HG03135 (cell line): ENCODE results near the gene GP1BB.

Experiments
- ATAC-seq: cut with Tn5 transposase; IDR thresholded peaks from one replicate; pipeline ENCODE4 v1.9.1; 2021; ENCODE audit warnings: mild to moderate bottlenecking, moderate library complexity; ENCODE audit not compliant: unreplicated experiment

Gene GP1BB

DNA sequence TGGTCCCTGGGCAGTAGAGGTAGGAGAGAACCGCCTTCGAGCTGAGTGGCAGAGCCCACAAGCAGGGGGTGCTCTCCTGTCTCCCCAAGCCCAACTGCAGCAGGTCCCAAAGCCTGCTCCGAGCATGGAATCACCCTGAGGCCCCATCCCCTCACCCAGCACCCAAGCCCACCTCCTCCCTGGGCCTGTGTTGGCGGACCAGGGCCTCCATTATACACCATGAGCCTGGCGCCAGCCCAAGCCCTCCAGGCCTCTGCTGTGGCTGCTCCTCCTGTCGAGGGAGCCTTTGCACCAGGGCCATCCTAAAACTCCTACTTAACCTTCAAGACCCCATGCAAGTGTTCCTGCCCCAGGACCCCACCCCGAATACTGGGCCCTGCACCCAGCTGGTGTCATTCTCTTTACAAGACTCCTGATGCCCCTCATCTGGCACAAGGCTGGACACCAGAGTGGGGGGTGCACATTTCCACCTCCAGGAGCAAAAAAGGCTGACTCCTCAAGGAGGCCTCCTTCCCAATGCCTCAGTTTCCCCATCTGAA lies 16.6 kb downstream of the GP1BB start:
- ATAC-seq, result no peak

DNA sequence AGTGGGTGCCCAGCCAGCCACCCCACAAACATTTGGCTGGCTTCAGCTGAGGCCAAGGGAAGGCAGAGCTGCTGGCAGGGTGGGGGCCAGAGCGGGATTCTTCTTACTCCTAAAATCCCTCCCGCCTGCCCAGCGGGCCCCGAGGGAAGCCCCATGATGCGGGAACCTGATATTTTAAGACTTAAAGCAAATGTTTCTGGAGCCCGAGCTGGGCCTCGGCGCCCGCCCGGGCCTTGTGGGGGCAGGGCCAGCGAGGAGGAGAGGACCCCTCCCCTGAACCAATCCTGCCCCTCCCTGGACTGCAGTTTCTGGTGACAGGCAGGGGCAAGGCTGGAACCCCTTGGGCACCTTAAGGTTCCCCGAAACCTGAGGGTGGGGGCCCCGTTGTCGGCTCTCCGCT lies 17.2 kb downstream of the GP1BB start:
- ATAC-seq, result no peak

DNA sequence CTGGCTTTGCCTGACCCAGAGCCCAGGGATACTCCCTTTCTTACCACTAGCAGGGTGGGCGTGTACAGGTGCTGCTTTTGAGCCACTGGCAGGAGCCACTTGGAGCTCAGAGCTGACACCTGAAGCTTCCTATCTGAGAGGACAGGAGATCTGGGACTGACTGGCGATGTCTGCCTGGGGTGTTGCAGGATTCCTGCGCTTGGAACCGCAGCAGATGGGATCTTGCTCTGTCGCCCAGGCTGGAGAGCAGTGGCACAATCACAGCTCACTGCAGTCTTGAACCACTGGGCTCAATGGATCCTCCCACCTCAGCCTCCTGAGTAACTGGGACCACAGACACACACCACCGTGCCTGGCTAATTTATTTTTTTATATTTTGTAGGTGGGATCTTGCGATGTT lies 17.7 kb downstream of the GP1BB start:
- no peak for ATAC-seq

DNA sequence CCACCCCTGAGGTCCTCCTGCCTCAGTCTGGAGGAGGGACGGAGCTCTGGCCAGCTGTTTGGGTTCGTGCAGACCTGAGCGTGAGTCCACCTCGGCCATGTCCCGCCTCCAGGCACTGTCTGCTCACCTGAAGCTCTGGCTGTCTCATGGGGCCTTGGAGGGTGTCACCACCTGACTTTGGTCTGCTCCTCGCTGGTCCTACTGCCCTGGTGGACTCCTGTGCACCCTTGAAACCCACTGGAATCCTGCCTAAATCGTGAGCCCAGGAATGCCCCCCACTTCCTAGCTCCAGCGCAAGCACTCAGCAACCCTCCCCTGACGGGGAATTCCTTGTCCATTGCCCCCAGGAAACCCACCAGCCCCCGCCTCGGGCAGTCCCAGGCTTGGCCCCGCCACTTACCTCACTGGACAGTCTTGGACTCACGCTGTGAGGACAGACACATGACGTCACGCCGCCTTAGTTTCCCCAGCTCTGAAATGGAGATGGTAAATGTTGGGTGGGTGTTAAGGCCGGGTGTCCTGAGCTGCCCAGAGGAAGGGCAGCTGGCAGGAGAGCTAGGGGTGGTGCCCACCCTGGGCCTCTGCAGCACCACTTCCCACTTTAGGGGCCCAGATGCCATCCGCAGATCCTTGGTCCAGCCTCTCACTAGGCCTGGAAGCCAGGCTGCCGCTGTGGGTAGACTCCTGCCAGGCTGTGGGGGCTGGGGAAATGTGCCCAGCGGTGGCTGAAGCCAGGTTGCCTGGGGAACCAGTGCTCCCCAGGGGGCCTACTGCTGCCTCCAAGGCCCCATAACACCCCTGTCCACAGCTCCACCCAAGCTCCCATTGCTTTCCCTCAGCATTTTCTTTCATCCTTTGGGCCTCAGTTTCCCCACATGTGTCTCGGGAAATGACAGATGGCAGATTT lies 19.1 kb downstream of the GP1BB start:
- ATAC-seq, result no peak

DNA sequence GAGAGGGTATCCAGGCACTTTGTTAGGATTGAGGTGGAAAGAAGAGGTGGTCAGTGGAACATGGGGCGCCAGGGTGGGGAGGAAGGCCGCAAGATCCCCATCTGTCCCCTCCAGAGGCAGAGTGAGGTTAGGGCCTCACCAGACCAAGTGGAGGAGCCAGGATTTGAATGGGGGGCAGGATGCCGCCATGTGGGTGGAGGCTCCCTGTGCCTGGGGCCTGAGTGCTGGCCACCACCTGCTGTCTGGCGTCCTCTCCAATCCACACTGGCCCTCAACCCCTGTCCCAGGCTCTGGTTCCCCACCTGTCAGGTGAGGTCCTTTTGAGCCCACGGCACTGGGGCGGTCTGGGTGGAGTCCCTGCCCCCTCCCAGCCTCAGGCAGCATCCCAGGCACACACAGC lies 19.7 kb downstream of the GP1BB start:
- ATAC-seq, result no peak

DNA sequence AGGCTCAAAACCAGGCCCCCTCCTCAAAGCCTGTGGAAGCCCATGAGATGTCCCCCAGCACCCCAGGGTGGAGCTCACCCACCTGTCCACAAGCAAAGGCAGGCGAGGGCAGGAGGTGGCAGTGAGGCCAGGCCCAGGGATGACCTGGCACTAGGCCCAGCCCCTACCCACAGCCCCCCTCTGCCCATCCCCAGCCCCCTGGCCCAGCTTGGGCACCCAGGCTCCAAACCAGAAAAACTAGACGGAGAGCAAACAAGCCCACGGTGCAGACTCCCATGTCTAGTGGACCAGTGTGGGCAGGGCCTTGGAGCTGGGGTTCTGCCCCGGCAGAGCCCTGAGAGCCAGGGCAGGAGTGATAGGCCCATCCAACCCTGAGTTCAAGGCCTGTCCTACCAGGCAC lies 20.3 kb downstream of the GP1BB start:
- no peak for ATAC-seq

DNA sequence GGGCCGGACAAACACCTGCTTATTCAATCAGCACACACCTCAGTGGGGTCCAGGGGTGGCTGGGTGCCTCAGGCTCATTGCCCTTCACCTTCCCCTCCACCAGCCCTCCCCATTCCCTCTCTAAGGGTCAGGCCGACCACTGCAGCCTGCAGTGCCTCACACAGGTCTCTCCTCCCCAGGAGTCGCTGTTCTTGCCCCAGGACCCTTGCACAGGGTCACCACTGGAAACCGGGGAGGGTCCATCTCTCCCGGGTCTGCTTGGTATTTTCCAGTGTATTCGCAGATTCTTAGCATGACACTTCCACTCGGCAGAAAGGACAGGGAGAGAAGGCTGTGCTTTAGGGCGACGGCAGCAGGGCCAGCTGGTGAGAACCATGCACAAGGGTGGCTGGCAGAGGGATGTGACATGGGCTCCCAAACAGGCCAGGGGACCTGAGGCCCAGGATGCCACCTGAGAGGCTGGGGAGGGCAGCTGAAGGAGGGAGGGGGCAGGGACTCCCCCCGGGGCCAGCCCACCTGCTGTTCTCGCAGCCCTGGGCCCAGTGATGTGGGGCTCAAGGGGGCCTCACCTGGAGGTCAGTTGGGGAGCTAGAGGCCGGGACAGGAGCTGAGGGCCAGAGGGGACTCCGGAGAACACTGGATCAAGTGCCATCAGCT lies 21.1 kb downstream of the GP1BB start:
- ATAC-seq, result no peak

DNA sequence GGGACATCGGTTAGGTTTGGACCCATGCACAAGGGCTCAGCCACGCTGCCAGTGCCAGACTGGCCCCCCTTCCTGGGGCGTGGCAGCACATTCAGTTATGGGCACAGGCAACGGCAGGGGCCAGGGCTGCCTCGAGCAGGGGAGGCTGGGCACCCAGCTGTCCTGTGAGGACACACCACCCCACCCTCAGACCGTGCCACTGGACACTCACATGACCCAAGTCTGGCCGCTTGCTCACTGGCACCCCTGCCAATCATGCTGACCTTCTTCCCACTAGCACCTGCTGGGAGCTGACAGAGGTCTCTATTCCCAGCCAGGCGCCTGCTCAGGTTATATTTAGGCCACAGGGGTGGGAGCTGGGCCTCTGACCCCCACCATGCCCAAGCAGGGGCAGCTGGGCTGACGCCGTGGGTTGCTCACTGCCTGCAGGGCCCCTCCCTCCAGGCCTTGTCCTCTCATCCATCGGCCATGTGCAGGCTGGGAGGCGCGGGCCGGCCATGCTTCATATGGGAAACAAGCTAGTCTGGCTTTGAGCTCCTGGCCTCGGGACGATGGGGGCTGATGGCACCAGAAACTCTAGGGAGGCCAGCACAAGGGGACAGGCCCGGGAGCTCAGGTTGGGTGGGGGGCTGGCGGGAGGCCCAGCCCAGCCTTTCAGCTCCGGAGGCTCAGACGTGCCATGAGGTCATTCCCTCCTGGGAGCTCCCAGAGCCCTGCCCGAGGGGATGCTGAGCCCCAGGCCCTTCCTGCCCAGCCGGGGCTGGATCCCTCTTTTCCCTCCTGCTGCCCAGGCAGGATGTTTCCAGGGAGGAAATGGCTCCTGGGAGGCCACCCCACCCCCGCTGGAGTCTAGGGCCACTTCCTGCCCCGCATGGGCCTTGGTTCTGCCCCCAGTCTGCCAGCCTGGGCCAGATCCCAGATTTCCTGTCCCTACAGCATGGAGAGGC lies 22.1 kb downstream of the GP1BB start:
- ATAC-seq, result no peak

DNA sequence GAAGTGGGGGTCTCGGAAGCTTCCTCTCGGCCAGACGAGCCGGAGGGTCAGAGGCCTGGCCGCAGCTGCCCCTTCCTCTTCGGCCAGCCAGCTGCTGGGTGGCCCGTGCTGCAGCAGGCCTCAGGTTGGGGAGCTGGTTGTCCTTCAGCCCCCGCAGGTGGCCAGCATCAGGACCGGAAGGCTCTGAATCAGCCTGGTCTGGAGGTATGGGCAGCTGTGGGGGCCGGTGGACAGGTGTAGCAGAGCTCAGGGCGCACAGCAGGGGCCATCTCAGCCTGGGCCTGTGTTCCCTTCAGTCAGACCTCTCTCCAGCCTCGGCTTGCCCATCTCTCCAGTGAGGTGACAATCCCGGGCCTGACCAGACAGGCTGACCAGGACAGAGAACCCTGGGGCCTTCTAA lies 23.4 kb downstream of the GP1BB start:
- no peak for ATAC-seq

DNA sequence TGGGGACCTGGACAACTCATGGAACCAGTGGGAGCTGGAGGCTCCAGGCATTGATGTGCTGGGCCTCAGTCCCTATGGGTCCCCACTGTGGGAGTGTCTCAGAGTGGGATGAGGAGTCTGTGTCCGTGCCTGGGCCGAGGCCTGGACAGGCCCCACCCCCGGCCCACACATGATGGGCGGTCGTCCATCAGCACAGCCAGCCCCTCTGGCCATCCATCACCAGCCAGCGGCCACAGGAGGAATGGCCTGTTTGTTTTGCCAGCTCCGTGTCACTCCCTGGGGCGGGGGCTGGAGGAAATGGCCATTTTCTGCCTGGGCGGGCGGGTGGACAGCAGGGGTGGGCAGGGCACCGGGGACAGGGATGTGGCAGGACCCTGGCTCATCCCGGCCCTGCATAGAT lies 24.2 kb downstream of the GP1BB start:
- no peak for ATAC-seq

DNA sequence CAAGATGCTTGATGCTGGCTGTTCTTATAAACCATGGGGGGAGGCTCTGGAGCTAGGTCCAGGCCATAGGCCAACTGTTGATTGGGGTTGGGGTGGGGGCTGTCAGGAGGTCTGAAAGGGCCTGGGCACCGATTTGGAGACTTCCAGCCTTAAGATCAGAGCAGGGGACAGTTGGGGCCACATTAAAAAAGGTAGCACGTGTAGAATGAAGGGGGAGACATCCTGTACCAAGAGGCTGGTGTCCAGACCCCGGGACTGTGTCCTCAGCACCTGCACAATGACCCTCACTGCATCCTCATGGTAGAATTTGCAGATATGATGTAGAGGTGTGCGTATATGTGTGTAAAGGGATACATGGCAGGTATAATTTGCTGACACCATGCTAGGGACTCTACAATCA lies 24.8 kb downstream of the GP1BB start:
- ATAC-seq, result no peak

DNA sequence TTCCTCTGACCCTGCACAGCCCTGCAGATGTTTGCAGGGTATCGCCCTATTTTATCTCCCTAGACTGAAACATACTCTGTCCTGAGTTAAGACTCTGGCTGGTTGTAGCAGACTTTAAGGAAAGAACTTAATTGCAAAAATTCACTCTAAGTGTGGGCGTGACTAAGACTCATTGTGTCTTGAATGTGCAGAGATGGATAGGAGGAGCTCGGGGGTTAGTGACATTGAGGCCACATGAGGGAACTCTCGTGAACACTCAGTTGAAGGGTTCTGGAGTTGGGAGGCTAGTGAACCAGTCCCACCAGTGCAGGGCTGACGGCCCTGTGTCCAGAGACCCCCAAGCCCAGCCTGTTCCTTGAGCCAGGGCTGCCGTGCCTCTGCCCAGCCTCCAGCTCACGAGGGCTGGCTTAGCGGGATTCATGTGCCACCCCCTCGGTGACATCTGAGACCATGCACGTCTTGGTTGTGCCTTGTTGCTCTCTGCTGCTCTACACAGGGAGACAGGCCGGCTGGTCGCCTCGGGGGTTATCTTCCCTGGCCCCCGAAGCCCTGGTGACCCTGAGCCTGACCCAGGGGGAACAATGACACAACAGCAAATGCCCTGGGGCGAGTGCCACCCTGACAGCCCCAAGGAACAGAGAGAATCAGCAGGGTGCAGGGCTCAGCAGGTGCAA lies 25.8 kb downstream of the GP1BB start:
- ATAC-seq, result no peak

DNA sequence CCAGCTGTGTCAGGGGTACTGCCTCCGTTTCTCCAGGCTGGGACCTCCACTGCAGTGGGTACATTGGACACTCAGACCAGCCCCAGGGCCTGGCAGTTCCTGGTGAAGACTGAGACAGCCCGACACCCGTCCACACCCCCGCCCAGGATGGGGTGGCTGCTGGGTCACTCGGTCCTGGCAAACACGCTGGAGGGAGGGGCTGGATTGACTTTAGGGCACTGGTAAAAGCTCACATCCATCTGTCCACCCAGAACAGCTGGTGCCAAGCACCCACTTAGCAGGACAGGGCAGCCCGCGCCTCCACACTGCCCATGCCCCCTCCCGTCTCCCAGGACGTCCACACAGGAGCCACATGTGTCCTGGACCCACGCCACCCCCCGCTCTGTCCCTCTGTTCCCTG lies 26.5 kb downstream of the GP1BB start:
- ATAC-seq, result no peak

DNA sequence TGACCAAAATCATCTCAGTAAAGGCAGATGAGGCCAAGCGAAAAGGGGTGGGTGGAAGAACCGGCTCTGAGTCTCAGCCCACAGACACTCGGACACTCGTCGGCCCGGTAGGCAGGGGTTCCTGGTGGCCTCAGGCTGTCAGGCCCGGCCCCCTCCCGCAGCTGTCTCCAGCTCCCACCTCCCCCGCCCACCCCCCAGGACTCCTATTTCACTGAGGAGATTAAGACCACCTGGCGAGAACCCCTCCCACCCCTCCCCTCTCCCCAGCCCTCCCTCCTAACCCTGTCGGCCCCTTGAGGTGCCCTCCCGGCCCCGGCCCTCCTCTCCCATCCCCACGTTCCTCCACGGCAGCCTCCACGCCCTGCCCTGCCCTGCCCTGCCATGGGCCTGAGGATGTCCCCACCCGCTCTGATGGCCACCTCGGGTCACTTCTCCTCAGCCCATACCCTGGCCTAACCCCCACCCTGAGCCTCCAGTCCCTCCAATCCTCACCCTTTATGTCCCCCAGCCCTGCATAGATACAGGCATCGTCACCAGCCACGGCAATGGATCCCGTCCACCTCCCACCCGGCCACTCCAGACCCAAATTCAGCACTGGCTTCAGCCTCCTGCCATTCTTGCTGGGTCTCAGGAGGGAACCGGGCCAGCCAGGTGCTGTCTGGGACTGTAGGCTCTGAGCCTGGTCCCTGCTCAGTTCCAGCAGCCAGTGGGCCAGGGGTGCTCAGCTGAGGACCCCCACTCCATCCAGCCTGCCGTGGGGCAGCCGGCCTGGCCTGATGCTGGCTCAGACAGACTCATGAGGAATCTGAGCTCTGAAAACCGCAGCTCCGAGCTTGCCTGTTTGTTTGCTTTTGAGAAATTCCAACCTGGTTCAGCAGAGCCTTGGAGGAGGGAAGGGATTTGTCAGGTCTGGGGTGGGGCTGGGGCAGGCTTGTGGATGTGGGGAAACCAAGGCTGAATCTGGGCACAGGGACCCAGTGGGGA lies 27.5 kb downstream of the GP1BB start:
- ATAC-seq, result no peak

DNA sequence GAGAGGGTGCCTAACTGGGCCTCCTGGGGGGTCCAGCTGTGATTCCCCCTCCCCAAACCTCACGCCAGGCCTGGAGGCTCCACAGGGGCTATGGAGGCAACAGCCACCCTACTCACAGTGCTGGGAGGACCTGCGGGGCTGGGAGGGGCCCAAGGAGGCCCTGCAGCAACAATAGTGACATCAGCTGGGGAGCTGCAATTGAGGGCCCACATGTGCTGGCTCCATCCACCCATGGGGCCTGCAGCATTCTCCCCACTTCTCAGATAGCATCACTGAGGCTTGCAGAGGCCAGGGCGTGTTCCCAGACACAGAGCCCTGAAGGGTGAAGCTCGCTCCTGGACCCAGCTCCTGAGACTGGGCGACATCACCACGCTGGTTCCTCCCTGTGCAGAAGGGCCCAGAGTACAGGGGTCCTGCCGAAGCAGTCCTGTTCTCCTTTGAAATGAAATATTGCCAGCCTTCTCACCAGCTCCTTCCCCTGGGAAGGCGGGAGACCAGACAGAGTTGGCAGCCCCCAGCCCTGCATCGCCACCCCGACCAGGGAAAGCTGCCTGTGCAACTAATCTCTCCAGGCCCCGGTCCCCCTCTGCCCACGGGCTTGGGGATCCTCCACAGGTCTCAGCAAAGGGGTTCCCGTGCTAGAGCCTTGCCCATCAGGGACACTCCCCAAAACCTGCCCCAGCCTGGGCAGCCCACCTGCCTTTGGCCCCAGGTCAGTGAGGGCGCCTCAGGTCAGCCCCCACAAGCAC lies 28.3 kb downstream of the GP1BB start:
- no peak for ATAC-seq

DNA sequence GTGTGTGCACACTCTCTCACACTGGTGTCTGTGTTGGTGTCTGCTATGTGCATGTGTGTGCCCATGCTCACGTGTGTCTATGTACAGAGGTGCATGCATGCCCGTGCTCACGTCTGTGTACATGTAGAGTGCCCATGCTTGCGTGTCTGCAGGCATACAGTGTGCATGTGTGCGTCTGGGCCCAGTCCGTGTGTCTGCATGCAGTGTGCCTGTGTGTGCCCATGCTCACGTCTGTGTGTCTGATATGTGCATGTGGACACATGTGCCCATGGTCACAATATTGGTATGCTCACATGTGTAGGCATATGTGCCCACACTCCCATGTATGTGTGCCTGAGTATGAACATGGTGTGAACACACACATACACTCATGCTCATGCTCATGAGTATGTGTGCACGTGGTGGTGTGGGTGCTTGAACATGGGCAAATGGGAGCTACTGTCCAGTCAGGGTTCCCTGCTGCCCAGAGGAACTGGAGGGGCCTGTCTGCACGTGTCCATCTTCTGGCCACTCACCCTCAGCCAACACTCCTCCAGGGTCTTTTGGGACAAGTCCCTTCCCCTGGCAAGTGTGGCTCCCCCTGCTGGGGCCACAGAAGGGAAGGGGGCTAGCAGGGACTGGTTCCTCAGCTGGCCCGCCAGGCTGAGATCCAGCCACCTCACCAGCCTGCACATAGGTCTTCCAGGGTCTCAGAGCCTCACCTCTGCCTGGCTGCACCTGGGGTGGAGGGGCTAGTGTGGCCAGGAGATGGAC lies 29.9 kb downstream of the GP1BB start:
- ATAC-seq, result no peak

DNA sequence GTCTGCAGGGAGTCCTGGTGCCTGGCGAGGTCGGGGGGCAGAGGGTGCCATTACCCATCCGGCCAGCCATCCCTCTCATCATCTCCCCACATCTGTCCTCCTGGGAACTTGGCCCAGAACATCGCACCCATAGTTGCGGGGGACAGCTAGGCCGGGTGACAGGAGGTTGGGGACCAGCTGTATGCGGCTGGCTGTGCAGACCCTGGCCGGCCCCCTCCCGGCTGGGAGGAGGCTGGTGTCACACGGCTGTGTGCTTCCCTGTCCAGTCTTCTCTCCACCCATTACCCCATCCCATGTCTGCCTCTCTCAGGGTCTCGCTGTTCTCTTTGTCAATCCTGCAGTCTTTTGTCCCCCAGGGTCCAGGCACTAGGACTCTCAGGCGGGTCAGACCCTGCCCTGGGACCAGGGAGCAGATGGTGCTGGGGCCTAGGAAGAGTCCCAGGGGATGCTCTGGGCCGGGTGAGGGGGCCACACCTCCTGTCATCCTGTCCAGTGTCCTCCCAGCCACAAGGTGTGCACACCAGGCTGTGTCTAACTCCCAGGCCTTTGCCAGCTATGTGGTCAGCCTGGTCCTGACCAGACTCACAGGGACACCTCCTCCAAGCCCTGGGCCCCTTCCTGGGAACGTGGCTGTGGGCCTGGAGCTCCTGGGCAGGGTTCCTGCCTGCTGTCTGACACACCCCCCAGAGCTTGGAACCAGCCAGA lies 30.8 kb downstream of the GP1BB start:
- no peak for ATAC-seq
